Activated gamma-delta T cell (primary cell): ENCODE data around the gene DNAJC15.
A peak's percentile ranks its signal among the peaks of the same experiment; 100 is the strongest.
"Not testable (repeated sequence)": the region's sequence is repeated elsewhere in the genome, so short reads cannot be mapped to it uniquely, and the experiment has no call there.

Experiments used
- DNase-seq: peaks from one replicate; lab custom pipeline; 2025; lab: John Stamatoyannopoulos, UW
- total RNA-seq, 2 donors: gene quantifications; one replicate each; lab custom pipeline; 2026; lab: John Stamatoyannopoulos, UW

Gene DNAJC15
- total RNA-seq = 22.2 to 48.3 reads per million in 2 donors

GRCh38 chr13:43023289-43023963 lies at the start of gene DNAJC15:
Gene DNAJC15, plus strand, starts transcription at chr13:43023586. Its CDS starts 41 bp downstream, at chr13:43023627.
- peak; percentile 17 for DNase-seq

DNA sequence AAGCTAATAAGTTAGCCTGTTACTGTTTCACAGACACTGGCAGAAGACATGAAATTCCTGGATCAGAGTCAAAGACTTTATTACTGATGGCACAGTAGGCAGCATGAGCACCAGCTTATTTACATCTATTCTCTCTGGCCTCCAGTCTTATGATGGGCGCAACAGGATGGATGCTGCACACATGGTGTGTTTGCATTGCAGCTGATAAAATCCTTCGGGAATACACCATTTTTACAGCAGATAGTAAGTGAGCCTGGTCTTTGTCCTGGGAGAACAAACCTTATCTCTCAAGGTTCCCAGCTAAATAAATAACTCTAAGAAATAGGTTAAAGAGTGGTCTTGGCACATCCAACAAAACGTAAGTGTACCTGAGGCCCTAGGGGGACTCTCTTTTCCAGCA lies 47.3 kb upstream of the DNAJC15 start:
- DNase-seq = no peak

GRCh38 chr13:42977219-42977659 lies 46.1 kb upstream of the DNAJC15 start:
- DNase-seq = no peak

- no peak for DNase-seq
Observed at GRCh38 chr13:42981317-42981716, 42.1 kb upstream of the DNAJC15 start.

- DNase-seq = no peak
Observed at GRCh38 chr13:42981853-42982252, 41.5 kb upstream of the DNAJC15 start.

DNA sequence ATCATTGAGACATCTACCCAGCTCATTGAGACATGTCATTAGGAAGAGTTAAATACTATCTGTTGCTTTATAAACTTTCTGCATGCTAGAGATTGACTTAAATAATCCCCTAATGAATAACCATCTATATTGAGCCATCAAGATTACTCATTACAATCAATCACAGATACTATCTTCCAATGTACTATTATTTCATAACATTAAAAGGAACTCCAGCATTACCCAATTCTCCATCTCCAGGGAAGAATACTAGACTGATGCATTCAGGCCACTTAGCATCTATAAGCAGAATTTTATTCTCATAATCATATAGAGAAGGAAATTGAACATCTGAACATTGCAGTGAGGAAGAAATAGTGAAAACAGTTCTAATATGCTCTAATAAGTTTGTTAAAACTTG lies 39.4 kb upstream of the DNAJC15 start:
- no peak for DNase-seq

- DNase-seq = no peak
Observed at GRCh38 chr13:42984691-42985090, 38.7 kb upstream of the DNAJC15 start.

GRCh38 chr13:42985312-42986175 lies 37.8 kb upstream of the DNAJC15 start:
- DNase-seq = no peak

DNA sequence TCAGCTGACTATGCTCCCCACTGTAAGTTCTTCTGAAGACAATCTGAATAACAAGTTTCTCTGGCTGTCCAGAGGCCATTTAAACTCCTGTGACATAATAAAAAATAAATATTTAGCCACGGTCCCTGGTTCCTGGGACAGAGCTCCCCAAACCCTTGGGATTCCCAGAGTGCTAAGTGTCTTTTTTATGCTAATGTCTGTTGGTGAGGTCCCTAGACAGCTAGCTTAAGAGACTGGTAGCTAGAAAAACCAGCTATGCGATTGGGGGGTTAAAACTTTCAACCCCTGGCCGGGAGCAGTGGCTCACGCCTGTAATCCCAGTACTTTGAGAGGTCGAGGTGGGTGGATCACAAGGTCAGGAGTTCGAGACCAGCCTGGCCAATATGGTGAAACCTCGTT lies 37.2 kb upstream of the DNAJC15 start:
- no peak for DNase-seq

GRCh38 chr13:42990291-42991232 lies 32.8 kb upstream of the DNAJC15 start:
- no peak for DNase-seq

- not testable (repeated sequence) for DNase-seq
Observed at GRCh38 chr13:42991233-42991897, 32.0 kb upstream of the DNAJC15 start.

DNA sequence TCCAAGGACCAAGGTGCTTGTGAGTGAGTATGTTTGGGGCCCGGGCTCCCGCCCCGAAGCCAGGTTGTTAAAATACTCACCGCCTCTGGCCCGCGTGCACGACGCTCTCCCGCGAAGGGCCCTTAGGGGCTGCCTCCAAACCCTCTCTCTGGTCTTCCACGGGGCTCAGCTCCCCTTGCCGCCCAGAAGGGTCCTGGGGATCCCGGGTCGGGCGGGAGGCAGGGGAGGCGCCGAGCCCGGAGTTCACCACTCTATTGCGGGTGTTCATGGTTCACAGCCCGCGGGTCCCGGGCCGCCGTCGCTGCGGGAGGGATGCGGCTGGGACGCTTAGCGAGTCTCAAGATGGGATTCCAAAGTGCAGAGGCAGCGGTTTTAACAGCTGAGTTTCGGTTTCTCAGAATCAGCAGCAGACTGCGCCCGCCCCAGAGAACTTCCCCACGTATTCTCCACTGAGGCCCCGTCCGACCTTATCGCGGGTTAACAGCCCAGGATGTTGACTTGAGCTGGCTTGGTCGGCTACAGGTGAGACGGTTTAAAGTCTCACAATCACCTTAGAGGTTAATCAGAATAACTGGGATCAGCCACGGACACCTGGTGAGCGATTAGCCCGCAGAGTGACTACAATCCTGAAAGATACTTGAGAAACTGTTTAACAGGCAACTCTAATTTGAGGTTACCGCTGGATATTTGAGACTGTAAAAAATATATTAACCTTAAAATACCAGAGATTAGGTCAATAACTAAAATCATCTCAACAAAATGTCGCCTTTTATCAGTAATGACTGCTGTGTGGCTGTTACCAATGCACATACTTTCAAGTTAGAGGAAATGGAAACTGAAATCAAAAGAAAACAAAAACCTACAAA lies 31.3 kb upstream of the DNAJC15 start, which contains the start of gene EPSTI1:
TSS of gene EPSTI1 (minus strand) at position 344 of the 866 bp plus-strand sequence. CDS start at position 268, 76 bp downstream.
- DNase-seq = peak; percentile 45

DNA sequence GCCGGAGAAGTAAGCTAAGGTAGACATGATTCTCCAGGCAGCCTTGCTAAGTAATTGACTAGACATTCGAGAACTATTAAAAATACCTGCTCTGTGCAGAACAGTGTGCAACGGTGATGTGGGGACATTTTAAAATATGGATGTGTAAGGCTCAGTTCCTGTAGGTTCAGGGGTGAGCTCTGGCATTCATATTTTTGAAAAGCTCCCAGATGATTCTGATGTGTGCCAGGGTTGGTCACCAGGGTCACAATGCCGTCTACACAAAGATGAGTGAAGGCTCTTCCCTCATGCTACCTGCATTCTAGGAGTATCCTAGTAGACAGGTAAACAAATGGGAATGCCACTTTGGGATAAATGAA lies 30.6 kb upstream of the DNAJC15 start:
- no peak for DNase-seq

- no peak for DNase-seq
Observed at GRCh38 chr13:42994878-42995277, 28.5 kb upstream of the DNAJC15 start.

DNA sequence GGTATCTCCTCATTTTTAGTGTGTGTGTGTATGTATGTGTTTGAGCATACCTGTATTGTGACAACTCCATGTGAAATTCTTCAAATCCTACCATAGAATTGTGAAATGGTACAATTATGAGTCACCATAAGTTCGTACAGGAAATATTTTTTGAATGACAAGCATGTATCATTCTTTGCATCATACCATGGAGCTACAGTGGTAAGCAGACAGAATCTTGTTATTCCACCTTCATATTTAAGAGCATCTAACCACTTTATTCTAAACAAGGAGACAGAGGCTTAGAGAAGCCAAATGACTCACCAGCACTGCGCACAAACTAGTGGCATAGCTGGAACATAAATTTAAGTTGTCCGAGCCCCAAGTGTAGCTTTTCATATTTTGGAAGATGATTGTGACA lies 26.8 kb upstream of the DNAJC15 start:
- DNase-seq = no peak

GRCh38 chr13:42997381-42997780 lies 26.0 kb upstream of the DNAJC15 start:
- no peak for DNase-seq

- DNase-seq = no peak
Observed at GRCh38 chr13:42999491-42999890, 23.9 kb upstream of the DNAJC15 start.

DNA sequence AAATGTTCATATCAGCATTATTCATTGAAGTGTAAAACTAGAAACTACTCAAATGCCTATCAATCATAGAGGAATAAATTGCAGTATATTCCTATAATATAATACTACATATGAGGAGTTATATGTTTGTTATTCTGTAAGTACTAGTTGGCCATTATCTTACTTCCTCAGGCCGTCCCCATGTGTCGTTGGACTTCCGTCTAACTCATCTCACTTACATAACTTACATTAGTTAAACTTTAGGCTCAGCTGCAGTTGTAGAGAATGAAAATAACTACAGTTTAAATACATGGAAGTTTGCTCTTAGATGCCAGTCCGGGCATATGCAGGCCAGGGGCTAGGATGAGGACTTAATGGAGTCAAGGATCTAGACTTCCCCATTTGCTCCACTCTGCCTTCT lies 22.7 kb upstream of the DNAJC15 start:
- no peak for DNase-seq

DNA sequence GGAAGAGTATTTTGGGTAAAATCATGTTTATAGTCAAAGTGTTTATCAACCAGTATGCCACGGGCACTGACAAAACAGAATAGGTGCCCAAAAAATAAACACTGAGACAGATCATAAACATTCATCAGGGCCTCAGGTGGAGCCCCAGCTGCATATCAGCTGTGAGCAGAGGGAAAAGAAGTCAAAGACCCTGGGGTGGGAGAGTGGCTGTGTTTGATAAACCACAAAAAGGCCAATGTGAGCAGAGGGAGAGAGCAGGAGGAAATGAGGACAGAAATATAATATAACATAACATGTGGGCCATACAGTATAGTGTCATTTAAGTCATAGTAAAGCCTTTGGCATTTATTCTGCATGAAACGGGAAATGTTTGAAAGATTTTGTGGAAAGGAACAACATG lies 21.4 kb upstream of the DNAJC15 start:
- DNase-seq = no peak

DNA sequence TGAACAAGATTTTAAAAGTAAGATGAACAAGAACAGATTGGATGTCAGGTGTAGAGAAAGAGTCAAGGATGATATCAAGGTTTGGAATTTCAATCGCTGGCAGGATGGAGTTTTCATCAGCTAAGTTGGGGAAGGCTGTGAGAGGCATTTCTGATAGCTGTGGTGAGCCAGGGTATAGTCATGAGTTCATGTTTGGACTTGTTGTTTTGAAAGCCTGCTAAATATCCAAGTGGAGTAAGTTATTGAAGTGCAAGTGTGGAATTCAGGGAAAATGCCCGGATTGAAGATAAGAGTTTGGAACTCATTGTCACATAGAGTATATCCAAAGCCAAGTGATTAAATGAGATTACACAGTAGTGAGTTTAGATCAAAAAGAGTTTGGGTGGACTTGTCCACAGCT lies 20.4 kb upstream of the DNAJC15 start:
- no peak for DNase-seq
